DMS153 treated with DMSO at 0.1 percent for 48 hours (cell line): ENCODE data around the gene NFIA.
A peak's percentile ranks its signal among the peaks of the same experiment; 100 is the strongest.
"Not testable (repeated sequence)": the region's sequence is repeated elsewhere in the genome, so short reads cannot be mapped to it uniquely, and the experiment has no call there.

ENCODE experiments used
- DNase-seq: peaks from one replicate; lab custom pipeline; 2025; ENCODE audit not compliant: unreplicated experiment; lab: John Stamatoyannopoulos, UW

The NFIA gene

GRCh38 chr1:61058483-61059245 is 23.7 kb upstream of the NFIA start:
- no peak for DNase-seq

- not testable (repeated sequence) for DNase-seq
These were observed 20.8 kb upstream of the NFIA start for GRCh38 chr1:61061601-61062000.

- no peak for DNase-seq
These were observed 17.7 kb upstream of the NFIA start for GRCh38 chr1:61064673-61065072.

- no peak for DNase-seq
These were observed 14.8 kb upstream of the NFIA start for GRCh38 chr1:61067446-61068019.

GRCh38 chr1:61070054-61070453 is 12.3 kb upstream of the NFIA start:
- DNase-seq: no peak

- DNase-seq: no peak
These were observed 10.9 kb upstream of the NFIA start for GRCh38 chr1:61071205-61072130.

- DNase-seq: no peak
These were observed 8.5 kb upstream of the NFIA start for GRCh38 chr1:61073871-61074270.

GRCh38 chr1:61075833-61076232 is 6.5 kb upstream of the NFIA start:
- DNase-seq: not testable (repeated sequence)

GRCh38 chr1:61076728-61077675 is 5.4 kb upstream of the NFIA start:
- peak; percentile 55 for DNase-seq

- peak; percentile 64 for DNase-seq
These were observed 4.5 kb upstream of the NFIA start for GRCh38 chr1:61077676-61078541.

- no peak for DNase-seq
These were observed 3.6 kb upstream of the NFIA start for GRCh38 chr1:61078618-61079295.

GRCh38 chr1:61079296-61079897 is 3.0 kb upstream of the NFIA start:
- DNase-seq: no peak

- no peak for DNase-seq
These were observed 2.4 kb upstream of the NFIA start for GRCh38 chr1:61079898-61080336.

GRCh38 chr1:61080413-61081143 is 1.8 kb upstream of the NFIA start:
- DNase-seq: no peak

- no peak for DNase-seq
These were observed 1.1 kb upstream of the NFIA start for GRCh38 chr1:61081144-61081685.

GRCh38 chr1:61081686-61082310 is 563 bp upstream of the NFIA start:
- DNase-seq: no peak
